GM12878 (cell line): ENCODE results near the gene OLA1. TPM values are rescaled to one million over a fixed set of nuclear protein-coding genes. Genes with fewer than 3 reads are reported as not detected.

Source experiments
- ATAC-seq: fragments of 200-7000 bp; cut with Tn5 transposase; 3 replicates; pipeline ENCODE4 v1.9.1; 2020; ENCODE audit warnings: mild to moderate bottlenecking, moderate library complexity
- BruUV-seq: library from RNA; stranded (reverse); fragments of 400-500 nt; replicated peaks from 2 replicates; lab custom pipeline; 2021; lab: Mats Ljungman, UMichigan
- CTCF ChIA-PET: fragments of 300-600 bp; sonication (Branson Sonifier 250); formaldehyde crosslinking; extraction: SDS; loops from one replicate; lab custom pipeline; 2021; ENCODE audit warnings: inconsistent platforms; lab: Yijun Ruan, JAX
- POLR2A ChIA-PET: fragments of 350-600 bp; formaldehyde crosslinking; extraction: SDS; loops from one replicate; lab custom pipeline; 2021; ENCODE audit warnings: inconsistent platforms; lab: Charles Lee
- RAD21 ChIA-PET: fragments of 300-600 bp; sonication (Branson Sonifier 250); formaldehyde crosslinking; loops from one replicate; lab custom pipeline; 2023; ENCODE audit warnings: antibody characterized with exemption; ENCODE audit not compliant: unreplicated experiment; lab: Charles Lee
- SMC1A ChIA-PET: fragments of 300-600 bp; sonication (Branson Sonifier 250); formaldehyde crosslinking; loops from one replicate; lab custom pipeline; 2023; ENCODE audit not compliant: unreplicated experiment, uncharacterized antibody; lab: Charles Lee
- DNase-seq: peaks from one replicate; pipeline ENCODE4 v3.0.0-alpha.2; 2011; ENCODE audit warnings: low read depth, low spot score
- FAIRE-seq: peaks from 3 replicates; lab custom pipeline; 2011; peaks lifted over from hg19 to GRCh38; lab: Jason Lieb, UNC
- H2AFZ ChIP-seq: 2 replicates; pipeline ENCODE4 v1.6.0; 2011; ENCODE audit warnings: low read depth, low read length, control low read depth; ENCODE audit not compliant: control insufficient read depth
- H3K27ac ChIP-seq: 2 replicates; pipeline ENCODE4 v1.5.1; 2011; ENCODE audit warnings: control low read depth; ENCODE audit not compliant: control insufficient read depth, insufficient read depth
- H3K27me3 ChIP-seq, 2 experiments: replicated peaks in 1 of 2; 2 replicates each; pipeline versions ENCODE4 v1.6.0 to v1.6.1; 2011; ENCODE audit warnings: low read length in 1 of 2; ENCODE audit not compliant: control insufficient read depth in 2 of 2, insufficient read depth in 2 of 2
- H3K36me3 ChIP-seq, 2 experiments: 2 replicates each; pipeline ENCODE4 v1.5.1; 2011; ENCODE audit warnings: low read length in 1 of 2; ENCODE audit not compliant: control insufficient read depth in 2 of 2, insufficient read depth in 2 of 2
- H3K4me1 ChIP-seq: 2 replicates; pipeline ENCODE4 v1.6.1; 2011; ENCODE audit warnings: mild to moderate bottlenecking, low read length, moderate library complexity, mixed read lengths; ENCODE audit not compliant: control insufficient read depth, insufficient read depth
- H3K4me2 ChIP-seq: 2 replicates; pipeline ENCODE4 v1.6.0; 2011; ENCODE audit warnings: control low read depth; ENCODE audit not compliant: control insufficient read depth, insufficient read depth
- H3K4me3 ChIP-seq: fragments of 200-600 bp; sonication (generic); 2 replicates; pipeline ENCODE4 v1.5.1; 2016
- H3K79me2 ChIP-seq: 2 replicates; pipeline ENCODE4 v1.6.0; 2011; ENCODE audit warnings: low read length; ENCODE audit not compliant: control insufficient read depth, insufficient read depth
- H3K9ac ChIP-seq: 2 replicates; pipeline ENCODE4 v1.8.0; 2011; ENCODE audit warnings: low read length, control low read depth, mixed read lengths; ENCODE audit not compliant: control insufficient read depth, insufficient read depth
- H3K9me3 ChIP-seq: replicated peaks from 3 replicates; pipeline ENCODE4 v1.5.1; 2011; ENCODE audit warnings: mild to moderate bottlenecking, low read length; ENCODE audit not compliant: control insufficient read depth, insufficient read depth
- H4K20me1 ChIP-seq: 2 replicates; pipeline ENCODE4 v1.6.0; 2011; ENCODE audit not compliant: control insufficient read depth, insufficient read depth
- BMI1 ChIP-seq: fragments of 450-650 bp; IDR thresholded peaks from 2 replicates; pipeline ENCODE4 v1.6.1; 2016; ENCODE audit warnings: mild to moderate bottlenecking, moderate library complexity, borderline replicate concordance
- CHD4 ChIP-seq: fragments of 200-600 bp; sonication (generic); IDR thresholded peaks from 2 replicates; pipeline ENCODE4 v1.6.1; 2016; ENCODE audit warnings: mild to moderate bottlenecking
- EP300 ChIP-seq, 2 experiments: fragments of 150-350 bp in 1 of 2; IDR thresholded peaks; 2 replicates each; pipeline ENCODE4 v1.6.1; 2011 to 2012; ENCODE audit warnings: low read depth in 2 of 2, low read length in 2 of 2, borderline replicate concordance in 1 of 2, improper control_type of control experiment in 1 of 2, inconsistent platforms in 1 of 2; ENCODE audit not compliant: control insufficient read depth in 1 of 2
- IKZF1 ChIP-seq: fragments of 450-650 bp; conservative IDR thresholded peaks from 2 replicates; pipeline ENCODE4 v1.6.1; 2017; ENCODE audit warnings: antibody characterized with exemption, mild to moderate bottlenecking
- MXI1 ChIP-seq: fragments of 150-350 bp; IDR thresholded peaks from 2 replicates; pipeline ENCODE4 v1.6.1; 2011; ENCODE audit warnings: low read depth, mild to moderate bottlenecking, inconsistent platforms, low read length, improper control_type of control experiment
- PAX5 ChIP-seq: IDR thresholded peaks from 2 replicates; pipeline ENCODE4 v1.6.1; 2011; ENCODE audit warnings: low read depth, low read length, borderline replicate concordance
- RAD51 ChIP-seq: fragments of 450-650 bp; IDR thresholded peaks from 2 replicates; pipeline ENCODE4 v1.6.1; 2016; ENCODE audit warnings: moderate library complexity, mild to moderate bottlenecking, inconsistent platforms
- STAT1 ChIP-seq: fragments of 450-650 bp; conservative IDR thresholded peaks from 2 replicates; pipeline ENCODE4 v1.6.1; 2014; ENCODE audit warnings: antibody characterized with exemption, mild to moderate bottlenecking
- ZNF207 ChIP-seq: fragments of 450-650 bp; IDR thresholded peaks from 2 replicates; pipeline ENCODE4 v1.6.1; 2014; ENCODE audit warnings: antibody characterized with exemption, mild to moderate bottlenecking, borderline replicate concordance
- ZZZ3 ChIP-seq: IDR thresholded peaks from 2 replicates; pipeline ENCODE4 v1.6.1; 2011; ENCODE audit warnings: low read depth; ENCODE audit not compliant: control insufficient read depth, insufficient read length
- WGBS: methylation state at CpG from one replicate; pipeline ENCODE4 v1.1.6; 2016; ENCODE audit warnings: low lambda C conversion rate; ENCODE audit not compliant: insufficient replicate concordance, insufficient coverage; ENCODE audit errors: missing lambda C conversion rate; 5-methylcytosine and 5-hydroxymethylcytosine counted together
- in situ Hi-C: fragments of 300-500 bp; cut with MboI; formaldehyde crosslinking; loops from 9 replicates; pipeline ENCODE4 v1.14.3; 2018; ENCODE audit warnings: mixed read lengths
- intact Hi-C: fragments of 100-400 bp; cut with micrococcal nuclease; formaldehyde crosslinking; loops from one replicate; pipeline ENCODE4 v1.14.2; 2022; ENCODE audit not compliant: unreplicated experiment
- polyA plus RNA-seq, 11 experiments: library from polyadenylated mRNA; depleted of rRNA in 4 of 11; unstranded in 6 of 11; stranded (reverse) in 5 of 11; fragments of >200 nt; fragmentation: Nextera tagmentation in 4 of 11; fragmentation: Illumina TruSeq in 1 of 11; extraction: Ambion mirVana in 4 of 11; extraction: Trizol in 1 of 11; gene quantifications; 1 replicate in 1 of 11; 2 replicates in 10 of 11; pipeline versions ENCODE4 v1.2.1 to v1.2.3, GENCODE V29; 2011 to 2016; ENCODE audit warnings: inconsistent platforms in 2 of 11, missing spikeins in 2 of 11, low read depth in 1 of 11
- total RNA-seq, 4 experiments: library from RNA; depleted of rRNA in 3 of 4; stranded (reverse); fragments of >200 nt in 3 of 4; fragmentation: Illumina TruSeq in 1 of 4; extraction: Trizol in 1 of 4; gene quantifications; 2 replicates each; pipeline versions ENCODE4 v1.2.1 to v1.2.3, GENCODE V29; 2013 to 2021
- TF ChIP-seq, protein P1 (sequence below): fragments of 450-650 bp; IDR thresholded peaks from 2 replicates; pipeline ENCODE4 v1.6.1; 2017; ENCODE audit warnings: mild to moderate bottlenecking, moderate library complexity
- TF ChIP-seq, protein P2 (sequence below): fragments of 450-650 bp; IDR thresholded peaks from 2 replicates; pipeline ENCODE4 v1.6.1; 2017; ENCODE audit warnings: mild to moderate bottlenecking, moderate library complexity
- TF ChIP-seq, protein P3 (sequence below): fragments of 450-650 bp; IDR thresholded peaks from 2 replicates; pipeline ENCODE4 v1.6.1; 2017; ENCODE audit warnings: low read depth, mild to moderate bottlenecking, moderate library complexity
- TF ChIP-seq, protein P4 (sequence below): fragments of 450-650 bp; IDR thresholded peaks from 2 replicates; pipeline ENCODE4 v1.6.1; 2017; ENCODE audit warnings: borderline replicate concordance

Gene OLA1
- total and polyA plus RNA-seq, 10 of the 15 experiments (the other 5 are each of a cell fraction or from before 2014, with no cell fraction given) = 107 to 238 (median 142) TPM

DNA sequence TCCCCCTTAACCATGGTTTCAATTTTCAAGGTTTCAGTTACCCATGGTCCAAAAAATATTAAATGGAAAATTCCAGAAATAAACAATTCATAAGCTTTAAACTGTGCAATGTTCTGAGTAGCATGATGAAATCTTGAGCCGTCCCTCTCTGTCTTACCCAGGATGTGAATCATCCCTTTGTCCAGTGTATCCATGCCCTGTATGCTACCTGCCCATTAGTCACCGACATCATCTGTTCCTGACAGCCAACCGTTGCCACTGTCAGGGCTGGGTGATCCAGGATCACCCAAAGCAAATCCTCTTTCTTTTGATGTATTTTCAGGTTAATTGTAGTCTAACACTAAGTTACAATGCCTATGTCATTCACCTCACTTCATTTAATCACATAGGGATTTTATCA lies 15.7 kb upstream of the OLA1 start:
- ChIA-PET POLR2A (no interaction called here), RAD21 (no interaction called here), SMC1A (no interaction called here), CTCF (no interaction called here)
- intact Hi-C loops (no loop called here), in situ Hi-C loops (no loop called here)
- FAIRE-seq (no peak), DNase-seq (no peak), ATAC-seq (no peak)
- 46% methylated on average over 3 of the region's 3 CpGs for WGBS
- no peaks in the 10 kb centered on the region; a peak in 1 of 4 replicates for H3K27me3 ChIP-seq
- H3K9me3 ChIP-seq = no peaks in the 10 kb centered on the region
- no peak overlapping the region for H3K4me3 ChIP-seq
- H3K27ac ChIP-seq = no peak overlapping the region
- H3K4me1 ChIP-seq = no peaks in the 10 kb centered on the region
- H3K79me2 ChIP-seq = no peaks in the 10 kb centered on the region
- H3K36me3 ChIP-seq = no peaks in the 10 kb centered on the region
- no peaks in the 10 kb centered on the region for H4K20me1 ChIP-seq
- no peak overlapping the region for H3K9ac ChIP-seq
- no peak overlapping the region for H3K4me2 ChIP-seq
- H2AFZ ChIP-seq = no peak overlapping the region
- no TSS peak for BruUV-seq
- TF ChIP-seq CHD4 (no peak), ZNF207 (no peak), PAX5 (no peak), STAT1 (no peak), MXI1 (no peak), IKZF1 (no peak), ZZZ3 (no peak), RAD51 (no peak), BMI1 (no peak), EP300 (IDR thresholded peaks at IDR 0.05; ENCODE audit: borderline replicate concordance in 1 of 2, control insufficient read depth in 1 of 2, low read depth in 2 of 2, low read length in 2 of 2) (no peak)
- TF ChIP-seq, protein P1, sequence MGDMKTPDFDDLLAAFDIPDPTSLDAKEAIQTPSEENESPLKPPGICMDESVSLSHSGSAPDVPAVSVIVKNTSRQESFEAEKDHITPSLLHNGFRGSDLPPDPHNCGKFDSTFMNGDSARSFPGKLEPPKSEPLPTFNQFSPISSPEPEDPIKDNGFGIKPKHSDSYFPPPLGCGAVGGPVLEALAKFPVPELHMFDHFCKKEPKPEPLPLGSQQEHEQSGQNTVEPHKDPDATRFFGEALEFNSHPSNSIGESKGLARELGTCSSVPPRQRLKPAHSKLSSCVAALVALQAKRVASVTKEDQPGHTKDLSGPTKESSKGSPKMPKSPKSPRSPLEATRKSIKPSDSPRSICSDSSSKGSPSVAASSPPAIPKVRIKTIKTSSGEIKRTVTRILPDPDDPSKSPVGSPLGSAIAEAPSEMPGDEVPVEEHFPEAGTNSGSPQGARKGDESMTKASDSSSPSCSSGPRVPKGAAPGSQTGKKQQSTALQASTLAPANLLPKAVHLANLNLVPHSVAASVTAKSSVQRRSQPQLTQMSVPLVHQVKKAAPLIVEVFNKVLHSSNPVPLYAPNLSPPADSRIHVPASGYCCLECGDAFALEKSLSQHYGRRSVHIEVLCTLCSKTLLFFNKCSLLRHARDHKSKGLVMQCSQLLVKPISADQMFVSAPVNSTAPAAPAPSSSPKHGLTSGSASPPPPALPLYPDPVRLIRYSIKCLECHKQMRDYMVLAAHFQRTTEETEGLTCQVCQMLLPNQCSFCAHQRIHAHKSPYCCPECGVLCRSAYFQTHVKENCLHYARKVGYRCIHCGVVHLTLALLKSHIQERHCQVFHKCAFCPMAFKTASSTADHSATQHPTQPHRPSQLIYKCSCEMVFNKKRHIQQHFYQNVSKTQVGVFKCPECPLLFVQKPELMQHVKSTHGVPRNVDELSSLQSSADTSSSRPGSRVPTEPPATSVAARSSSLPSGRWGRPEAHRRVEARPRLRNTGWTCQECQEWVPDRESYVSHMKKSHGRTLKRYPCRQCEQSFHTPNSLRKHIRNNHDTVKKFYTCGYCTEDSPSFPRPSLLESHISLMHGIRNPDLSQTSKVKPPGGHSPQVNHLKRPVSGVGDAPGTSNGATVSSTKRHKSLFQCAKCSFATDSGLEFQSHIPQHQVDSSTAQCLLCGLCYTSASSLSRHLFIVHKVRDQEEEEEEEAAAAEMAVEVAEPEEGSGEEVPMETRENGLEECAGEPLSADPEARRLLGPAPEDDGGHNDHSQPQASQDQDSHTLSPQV = no peak
- TF ChIP-seq, protein P2, sequence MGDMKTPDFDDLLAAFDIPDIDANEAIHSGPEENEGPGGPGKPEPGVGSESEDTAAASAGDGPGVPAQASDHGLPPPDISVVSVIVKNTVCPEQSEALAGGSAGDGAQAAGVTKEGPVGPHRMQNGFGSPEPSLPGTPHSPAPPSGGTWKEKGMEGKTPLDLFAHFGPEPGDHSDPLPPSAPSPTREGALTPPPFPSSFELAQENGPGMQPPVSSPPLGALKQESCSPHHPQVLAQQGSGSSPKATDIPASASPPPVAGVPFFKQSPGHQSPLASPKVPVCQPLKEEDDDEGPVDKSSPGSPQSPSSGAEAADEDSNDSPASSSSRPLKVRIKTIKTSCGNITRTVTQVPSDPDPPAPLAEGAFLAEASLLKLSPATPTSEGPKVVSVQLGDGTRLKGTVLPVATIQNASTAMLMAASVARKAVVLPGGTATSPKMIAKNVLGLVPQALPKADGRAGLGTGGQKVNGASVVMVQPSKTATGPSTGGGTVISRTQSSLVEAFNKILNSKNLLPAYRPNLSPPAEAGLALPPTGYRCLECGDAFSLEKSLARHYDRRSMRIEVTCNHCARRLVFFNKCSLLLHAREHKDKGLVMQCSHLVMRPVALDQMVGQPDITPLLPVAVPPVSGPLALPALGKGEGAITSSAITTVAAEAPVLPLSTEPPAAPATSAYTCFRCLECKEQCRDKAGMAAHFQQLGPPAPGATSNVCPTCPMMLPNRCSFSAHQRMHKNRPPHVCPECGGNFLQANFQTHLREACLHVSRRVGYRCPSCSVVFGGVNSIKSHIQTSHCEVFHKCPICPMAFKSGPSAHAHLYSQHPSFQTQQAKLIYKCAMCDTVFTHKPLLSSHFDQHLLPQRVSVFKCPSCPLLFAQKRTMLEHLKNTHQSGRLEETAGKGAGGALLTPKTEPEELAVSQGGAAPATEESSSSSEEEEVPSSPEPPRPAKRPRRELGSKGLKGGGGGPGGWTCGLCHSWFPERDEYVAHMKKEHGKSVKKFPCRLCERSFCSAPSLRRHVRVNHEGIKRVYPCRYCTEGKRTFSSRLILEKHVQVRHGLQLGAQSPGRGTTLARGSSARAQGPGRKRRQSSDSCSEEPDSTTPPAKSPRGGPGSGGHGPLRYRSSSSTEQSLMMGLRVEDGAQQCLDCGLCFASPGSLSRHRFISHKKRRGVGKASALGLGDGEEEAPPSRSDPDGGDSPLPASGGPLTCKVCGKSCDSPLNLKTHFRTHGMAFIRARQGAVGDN = no peak
- TF ChIP-seq, protein P3, sequence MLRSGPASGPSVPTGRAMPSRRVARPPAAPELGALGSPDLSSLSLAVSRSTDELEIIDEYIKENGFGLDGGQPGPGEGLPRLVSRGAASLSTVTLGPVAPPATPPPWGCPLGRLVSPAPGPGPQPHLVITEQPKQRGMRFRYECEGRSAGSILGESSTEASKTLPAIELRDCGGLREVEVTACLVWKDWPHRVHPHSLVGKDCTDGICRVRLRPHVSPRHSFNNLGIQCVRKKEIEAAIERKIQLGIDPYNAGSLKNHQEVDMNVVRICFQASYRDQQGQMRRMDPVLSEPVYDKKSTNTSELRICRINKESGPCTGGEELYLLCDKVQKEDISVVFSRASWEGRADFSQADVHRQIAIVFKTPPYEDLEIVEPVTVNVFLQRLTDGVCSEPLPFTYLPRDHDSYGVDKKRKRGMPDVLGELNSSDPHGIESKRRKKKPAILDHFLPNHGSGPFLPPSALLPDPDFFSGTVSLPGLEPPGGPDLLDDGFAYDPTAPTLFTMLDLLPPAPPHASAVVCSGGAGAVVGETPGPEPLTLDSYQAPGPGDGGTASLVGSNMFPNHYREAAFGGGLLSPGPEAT = no peak
- TF ChIP-seq, protein P4, sequence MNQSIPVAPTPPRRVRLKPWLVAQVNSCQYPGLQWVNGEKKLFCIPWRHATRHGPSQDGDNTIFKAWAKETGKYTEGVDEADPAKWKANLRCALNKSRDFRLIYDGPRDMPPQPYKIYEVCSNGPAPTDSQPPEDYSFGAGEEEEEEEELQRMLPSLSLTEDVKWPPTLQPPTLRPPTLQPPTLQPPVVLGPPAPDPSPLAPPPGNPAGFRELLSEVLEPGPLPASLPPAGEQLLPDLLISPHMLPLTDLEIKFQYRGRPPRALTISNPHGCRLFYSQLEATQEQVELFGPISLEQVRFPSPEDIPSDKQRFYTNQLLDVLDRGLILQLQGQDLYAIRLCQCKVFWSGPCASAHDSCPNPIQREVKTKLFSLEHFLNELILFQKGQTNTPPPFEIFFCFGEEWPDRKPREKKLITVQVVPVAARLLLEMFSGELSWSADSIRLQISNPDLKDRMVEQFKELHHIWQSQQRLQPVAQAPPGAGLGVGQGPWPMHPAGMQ = no peak
